ELF-1 (cell line): ENCODE data around the gene NEURL1.

Source experiments
- DNase-seq: peaks from one replicate; pipeline ENCODE4 v3.0.0-alpha.2; 2016; ENCODE audit warnings: low read depth, low spot score

Gene NEURL1

GRCh38 chr10:103620891-103621782 lies 127.6 kb downstream of the NEURL1 start:
- no peak for DNase-seq

- DNase-seq: no peak
Measured at GRCh38 chr10:103621783-103622125, 128.2 kb downstream of the NEURL1 start.

GRCh38 chr10:103622286-103622685 lies 128.8 kb downstream of the NEURL1 start:
- DNase-seq: no peak

GRCh38 chr10:103622935-103623574 lies 129.6 kb downstream of the NEURL1 start:
- DNase-seq: no peak

- no peak for DNase-seq
Measured at GRCh38 chr10:103626178-103626577, 132.7 kb downstream of the NEURL1 start.

- no peak for DNase-seq
Measured at GRCh38 chr10:103627111-103627892, 133.8 kb downstream of the NEURL1 start.

GRCh38 chr10:103627893-103628292 lies 134.4 kb downstream of the NEURL1 start:
- DNase-seq: no peak

- peak; percentile 62 for DNase-seq
Measured at GRCh38 chr10:103629581-103629980, 136.1 kb downstream of the NEURL1 start.

- no peak for DNase-seq
Measured at GRCh38 chr10:103630156-103630555, 136.7 kb downstream of the NEURL1 start.

GRCh38 chr10:103632247-103632642 lies 138.7 kb downstream of the NEURL1 start:
- DNase-seq: no peak

- DNase-seq: peak; percentile 20
Measured at GRCh38 chr10:103632871-103633270, 139.4 kb downstream of the NEURL1 start.

- DNase-seq: no peak
Measured at GRCh38 chr10:103633846-103634245, 140.3 kb downstream of the NEURL1 start.

- no peak for DNase-seq
Measured at GRCh38 chr10:103635580-103635979, 142.1 kb downstream of the NEURL1 start.

- peak; percentile 60 for DNase-seq
Measured at GRCh38 chr10:103636492-103636891, 143.0 kb downstream of the NEURL1 start.

- no peak for DNase-seq
Measured at GRCh38 chr10:103637011-103637410, 143.5 kb downstream of the NEURL1 start.

GRCh38 chr10:103637927-103638557 lies 144.5 kb downstream of the NEURL1 start:
- DNase-seq: peak; percentile 54

GRCh38 chr10:103638948-103639347 lies 145.4 kb downstream of the NEURL1 start:
- no peak for DNase-seq

GRCh38 chr10:103640436-103641181 lies 147.1 kb downstream of the NEURL1 start:
- no peak for DNase-seq

- no peak for DNase-seq
Measured at GRCh38 chr10:103641326-103641725, 147.8 kb downstream of the NEURL1 start.
